ENCODE measurements around the gene GCSAML. TPM values are rescaled to one million over a fixed set of nuclear protein-coding genes. Genes with fewer than 3 reads are reported as not detected.

The GCSAML gene
- total RNA-seq, 4 donors from 2014 or later, result 0.15 TPM; not detected in 3

DNA sequence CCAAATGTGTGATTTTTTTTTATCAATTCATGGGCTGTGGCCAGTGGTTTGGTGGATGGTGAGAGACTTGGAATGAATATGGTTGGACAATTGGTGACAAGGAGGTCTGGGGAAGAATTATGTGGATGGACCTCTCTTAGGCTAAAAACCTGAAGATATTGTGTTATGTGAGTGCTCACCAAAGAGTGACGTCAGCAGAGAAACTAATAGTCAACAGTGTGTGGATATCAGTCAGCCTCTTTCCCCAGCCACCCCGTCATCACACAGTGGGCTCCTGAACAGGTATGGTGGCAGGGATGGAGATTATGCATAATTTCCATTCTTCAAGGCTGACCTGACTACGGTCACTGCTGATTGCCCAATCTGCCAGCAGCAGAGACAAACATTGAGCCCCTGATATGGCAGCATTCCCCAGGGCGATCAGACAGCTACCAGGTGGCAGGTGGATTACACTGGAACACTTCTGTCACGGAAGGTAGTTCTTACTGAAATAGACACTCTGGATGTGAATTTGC, 30.1 kb downstream of the GCSAML start:
- no peak for ATAC-seq
- H3K9me3 ChIP-seq, result no peaks in the 10 kb centered on the region
- no peak for TF ChIP-seq POLR2A (IDR thresholded peaks at IDR 0.05)
- TF ChIP-seq, protein P1, sequence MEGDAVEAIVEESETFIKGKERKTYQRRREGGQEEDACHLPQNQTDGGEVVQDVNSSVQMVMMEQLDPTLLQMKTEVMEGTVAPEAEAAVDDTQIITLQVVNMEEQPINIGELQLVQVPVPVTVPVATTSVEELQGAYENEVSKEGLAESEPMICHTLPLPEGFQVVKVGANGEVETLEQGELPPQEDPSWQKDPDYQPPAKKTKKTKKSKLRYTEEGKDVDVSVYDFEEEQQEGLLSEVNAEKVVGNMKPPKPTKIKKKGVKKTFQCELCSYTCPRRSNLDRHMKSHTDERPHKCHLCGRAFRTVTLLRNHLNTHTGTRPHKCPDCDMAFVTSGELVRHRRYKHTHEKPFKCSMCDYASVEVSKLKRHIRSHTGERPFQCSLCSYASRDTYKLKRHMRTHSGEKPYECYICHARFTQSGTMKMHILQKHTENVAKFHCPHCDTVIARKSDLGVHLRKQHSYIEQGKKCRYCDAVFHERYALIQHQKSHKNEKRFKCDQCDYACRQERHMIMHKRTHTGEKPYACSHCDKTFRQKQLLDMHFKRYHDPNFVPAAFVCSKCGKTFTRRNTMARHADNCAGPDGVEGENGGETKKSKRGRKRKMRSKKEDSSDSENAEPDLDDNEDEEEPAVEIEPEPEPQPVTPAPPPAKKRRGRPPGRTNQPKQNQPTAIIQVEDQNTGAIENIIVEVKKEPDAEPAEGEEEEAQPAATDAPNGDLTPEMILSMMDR (IDR thresholded peaks at IDR 0.05 in 4 of 5, conservative IDR thresholded peaks at IDR 0.05 in 1 of 5), result no peak
- no peak overlapping the region for H3K27ac ChIP-seq
- intact Hi-C loops (cut with DNase I; ENCODE audit: low total_unique reads) (no loop called here), in situ Hi-C loops (cut with MboI; ENCODE audit: low sequenced_read_pairs in 4 of 4) (no loop called here)
- H3K36me3 ChIP-seq, result no peaks in the 10 kb centered on the region
- H3K4me3 ChIP-seq, result no peak overlapping the region
- no peaks in the 10 kb centered on the region for H3K4me1 ChIP-seq
- DNase-seq, result no peak
- no peaks in the 10 kb centered on the region for H3K27me3 ChIP-seq

DNA sequence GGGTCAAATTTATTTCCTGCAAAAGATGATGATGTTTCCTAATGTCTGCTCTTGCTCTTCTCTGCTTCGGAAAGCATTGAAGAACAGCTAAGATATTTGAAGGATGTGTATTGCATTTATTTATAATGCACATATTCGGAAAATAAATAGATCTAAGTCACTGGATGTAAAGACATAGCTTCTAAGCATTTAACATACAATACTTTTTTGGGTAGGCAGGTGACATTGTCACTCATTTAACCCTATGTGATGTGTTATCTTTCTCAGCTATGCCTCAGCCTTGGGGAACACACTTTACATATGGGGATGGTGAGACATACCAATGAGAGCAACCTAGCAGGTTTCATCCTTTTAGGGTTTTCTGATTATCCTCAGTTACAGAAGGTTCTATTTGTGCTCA, 39.1 kb downstream of the GCSAML start, which contains the start of gene OR2G2:
OR2G2 (plus strand) TSS at position 301 of the 400 bp plus-strand sequence; CDS start at position 301, 0 bp downstream.
- TF ChIP-seq POLR2A (IDR thresholded peaks at IDR 0.05), result no peak
- TF ChIP-seq, protein P1 (IDR thresholded peaks at IDR 0.05 in 4 of 5, conservative IDR thresholded peaks at IDR 0.05 in 1 of 5), result no peak

DNA sequence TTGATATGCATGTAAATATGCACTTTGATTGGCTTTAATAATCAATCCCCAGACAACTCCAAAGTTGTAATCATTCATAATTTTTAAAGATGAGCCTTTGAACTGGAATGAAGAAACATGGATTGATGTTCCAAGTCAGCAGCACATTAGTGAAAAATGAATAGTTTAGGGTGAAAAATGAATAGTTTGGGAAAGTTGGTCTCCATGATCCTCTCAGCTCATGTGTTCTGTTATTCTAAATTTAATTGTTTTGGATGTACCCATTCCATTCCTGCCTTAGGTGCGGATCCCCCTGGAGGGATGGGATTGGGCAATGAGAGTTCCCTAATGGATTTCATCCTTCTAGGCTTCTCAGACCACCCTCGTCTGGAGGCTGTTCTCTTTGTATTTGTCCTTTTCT, 56.4 kb downstream of the GCSAML start, which contains the start of gene OR2G3:
OR2G3 (plus strand) TSS at position 301 of the 400 bp plus-strand sequence; CDS start at position 301, 0 bp downstream.
- Histone ChIP-seq H3K4me1 (no peaks in the 10 kb centered on the region), H3K4me3 (no peak within 1 kb of the TSS), H3K27ac (no peak within 1 kb of the TSS), H3K27me3 (no peaks in the 10 kb centered on the region), H3K9me3 (no peaks in the 10 kb centered on the region), H3K36me3 (no peaks in the 10 kb centered on the region)
- no peak for TF ChIP-seq POLR2A (IDR thresholded peaks at IDR 0.05)
- TF ChIP-seq, protein P1 (IDR thresholded peaks at IDR 0.05 in 4 of 5, conservative IDR thresholded peaks at IDR 0.05 in 1 of 5), result no peak
- intact Hi-C loops (cut with DNase I; ENCODE audit: low total_unique reads), result no loop called here
- in situ Hi-C loops (cut with MboI; ENCODE audit: low sequenced_read_pairs in 4 of 4), result no loop called here
- ATAC-seq, result no peak
- DNase-seq, result no peak

More for the DNA sequence above, 39.1 kb downstream of the GCSAML start, which contains the start of gene OR2G2:
- ATAC-seq (no peak), DNase-seq (no peak)
- in situ Hi-C loops (cut with MboI; ENCODE audit: low sequenced_read_pairs in 4 of 4) (no loop called here), intact Hi-C loops (cut with DNase I; ENCODE audit: low total_unique reads) (no loop called here)
- no peak within 1 kb of the TSS for H3K27ac ChIP-seq
- H3K36me3 ChIP-seq, result no peaks in the 10 kb centered on the region
- H3K27me3 ChIP-seq, result no peaks in the 10 kb centered on the region
- H3K4me3 ChIP-seq, result no peak within 1 kb of the TSS
- no peaks in the 10 kb centered on the region for H3K4me1 ChIP-seq
- H3K9me3 ChIP-seq, result no peaks in the 10 kb centered on the region

DNA sequence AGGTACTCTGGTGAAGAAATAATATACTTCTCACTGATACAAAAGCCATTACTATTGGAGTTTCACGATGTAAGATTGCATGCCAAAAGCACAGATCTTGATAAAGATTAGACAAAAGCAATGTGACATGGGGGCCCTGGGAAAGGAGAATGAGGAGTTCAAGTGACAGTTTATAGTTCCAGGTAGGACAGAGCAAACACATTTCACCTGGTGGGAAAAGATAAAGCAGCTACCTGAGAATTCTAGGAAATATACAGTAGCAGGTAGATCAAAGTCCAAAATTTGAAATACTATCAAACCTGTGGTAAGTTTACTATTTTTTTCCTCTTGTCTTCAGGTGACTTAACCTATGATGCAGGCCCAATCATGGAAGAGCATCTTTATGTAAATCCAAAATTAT, 64.5 kb downstream of the GCSAML start:
- DNase-seq (no peak), ATAC-seq (no peak)
- in situ Hi-C loops (cut with MboI; ENCODE audit: low sequenced_read_pairs in 4 of 4) (no loop called here), intact Hi-C loops (cut with DNase I; ENCODE audit: low total_unique reads) (no loop called here)
- Histone ChIP-seq H3K4me1 (no peaks in the 10 kb centered on the region), H3K27ac (no peak overlapping the region), H3K9me3 (no peaks in the 10 kb centered on the region), H3K27me3 (no peaks in the 10 kb centered on the region), H3K4me3 (no peak overlapping the region), H3K36me3 (no peaks in the 10 kb centered on the region)
- no peak for TF ChIP-seq POLR2A (IDR thresholded peaks at IDR 0.05)
- TF ChIP-seq, protein P1 (IDR thresholded peaks at IDR 0.05 in 4 of 5, conservative IDR thresholded peaks at IDR 0.05 in 1 of 5), result no peak

DNA sequence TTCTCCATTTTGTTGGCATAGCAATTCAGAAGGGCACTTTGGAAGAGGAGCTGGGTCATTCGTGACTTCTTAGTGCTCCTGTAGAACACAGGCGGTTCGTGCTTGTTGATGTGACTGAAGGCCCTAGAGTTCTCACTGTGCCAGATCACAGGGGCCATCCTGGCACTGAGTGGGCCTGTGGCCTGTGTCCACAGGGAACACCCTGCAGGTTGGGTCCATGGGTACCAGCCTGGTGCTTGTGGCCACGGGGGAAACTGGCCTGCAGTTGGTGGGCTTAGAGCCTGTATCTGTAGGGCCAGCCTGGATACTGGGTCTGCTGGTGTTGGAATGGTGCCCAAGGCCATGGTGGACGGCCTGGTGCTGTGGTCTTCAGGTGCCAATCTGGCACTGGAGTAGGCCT, 65.7 kb downstream of the GCSAML start:
- no peaks in the 10 kb centered on the region for H3K4me1 ChIP-seq
- H3K4me3 ChIP-seq, result no peak overlapping the region
- no peaks in the 10 kb centered on the region for H3K36me3 ChIP-seq
- ATAC-seq (no peak), DNase-seq (no peak)
- in situ Hi-C loops (cut with MboI; ENCODE audit: low sequenced_read_pairs in 4 of 4), result no loop called here
- H3K27ac ChIP-seq, result no peak overlapping the region
- H3K9me3 ChIP-seq, result no peaks in the 10 kb centered on the region
- no peaks in the 10 kb centered on the region for H3K27me3 ChIP-seq
- intact Hi-C loops (cut with DNase I; ENCODE audit: low total_unique reads), result no loop called here
- no peak for TF ChIP-seq POLR2A (IDR thresholded peaks at IDR 0.05)
- TF ChIP-seq, protein P1 (IDR thresholded peaks at IDR 0.05 in 4 of 5, conservative IDR thresholded peaks at IDR 0.05 in 1 of 5), result no peak
